Fibroblast of the conjunctiva (primary cell): ENCODE measurements around the gene B3GALT4.
"Not testable (repeated sequence)": the region's sequence is repeated elsewhere in the genome, so short reads cannot be mapped to it uniquely, and the experiment has no call there.

Experiments
- DNase-seq: peaks from one replicate; pipeline ENCODE4 v3.0.0-alpha.2; 2010; ENCODE audit warnings: low read depth

B3GALT4 gene

GRCh38 chr6:33272275-33273128 is 4.4 kb upstream of the B3GALT4 start:
- no peak for DNase-seq

- no peak for DNase-seq
Measured at GRCh38 chr6:33273129-33273923, 3.6 kb upstream of the B3GALT4 start.

- DNase-seq = no peak
Measured at GRCh38 chr6:33273924-33274902, 2.7 kb upstream of the B3GALT4 start.

GRCh38 chr6:33275795-33276580 is 935 bp upstream of the B3GALT4 start:
- DNase-seq = not testable (repeated sequence)

- no peak for DNase-seq
Measured at GRCh38 chr6:33276581-33276863, 401 bp upstream of the B3GALT4 start.

- no peak for DNase-seq
Measured at GRCh38 chr6:33277663-33278391, 904 bp downstream of the B3GALT4 start.

GRCh38 chr6:33278392-33278741 is 1.4 kb downstream of the B3GALT4 start:
- no peak for DNase-seq

- DNase-seq = no peak
Measured at GRCh38 chr6:33278810-33279209, 1.9 kb downstream of the B3GALT4 start.

- DNase-seq = no peak
Measured at GRCh38 chr6:33279257-33279695, 2.4 kb downstream of the B3GALT4 start.

- no peak for DNase-seq
Measured at GRCh38 chr6:33279971-33280511, 3.1 kb downstream of the B3GALT4 start.

GRCh38 chr6:33280539-33280938 is 3.6 kb downstream of the B3GALT4 start:
- no peak for DNase-seq

GRCh38 chr6:33285214-33285613 is 8.3 kb downstream of the B3GALT4 start:
- DNase-seq = not testable (repeated sequence)

GRCh38 chr6:33286946-33287914 is 10.3 kb downstream of the B3GALT4 start:
- no peak for DNase-seq

- DNase-seq = no peak
Measured at GRCh38 chr6:33288141-33288920, 11.4 kb downstream of the B3GALT4 start.

- DNase-seq = peak; percentile 75
Measured at GRCh38 chr6:33288921-33289783, 12.2 kb downstream of the B3GALT4 start, which contains the start of the genes PFDN6 and WDR46. PFDN6 (plus strand) TSS chr6:33289601; CDS start chr6:33289857, 256 bp downstream. WDR46 (minus strand) TSS chr6:33289239; CDS start chr6:33289170, 69 bp downstream.

- no peak for DNase-seq
Measured at GRCh38 chr6:33289784-33290315, 12.9 kb downstream of the B3GALT4 start.

- no peak for DNase-seq
Measured at GRCh38 chr6:33290459-33290858, 13.5 kb downstream of the B3GALT4 start.
